Gastroesophageal sphincter (tissue), 4 donors: ENCODE results near the gene METTL16. TPM values are rescaled to one million over a fixed set of nuclear protein-coding genes. Genes with fewer than 3 reads are reported as not detected.

Source experiments
- ATAC-seq: fragments of 150-250 bp; one replicate; pipeline ENCODE4 v1.9.1; 2016; ENCODE audit warnings: mild to moderate bottlenecking, moderate library complexity
- H3K27ac ChIP-seq, 4 donors: fragments of 200-600 bp; sonication (generic) in 3 of 4; 1 replicate in 3 of 4; 2 replicates in 1 of 4; pipeline ENCODE4 v1.5.1; 2016 to 2019
- H3K27me3 ChIP-seq: fragments of 200-600 bp; sonication (generic); one replicate; pipeline ENCODE4 v1.5.1; 2019
- H3K36me3 ChIP-seq, 2 donors: fragments of 200-600 bp; sonication (generic); one replicate each; pipeline ENCODE4 v1.5.1; 2019; ENCODE audit warnings: control low read depth in 1 of 2
- H3K4me1 ChIP-seq, 3 donors: fragments of 200-600 bp; sonication (generic); 1 replicate in 2 of 3; 2 replicates in 1 of 3; pipeline ENCODE4 v1.5.1; 2016 to 2019; ENCODE audit warnings: control low read depth in 2 of 3
- H3K4me3 ChIP-seq, 2 donors: fragments of 200-600 bp; sonication (generic); one replicate each; pipeline ENCODE4 v1.5.1; 2019; ENCODE audit warnings: mild to moderate bottlenecking in 1 of 2, moderate library complexity in 1 of 2
- H3K9me3 ChIP-seq, 3 donors: fragments of 200-600 bp; sonication (generic); one replicate each; pipeline ENCODE4 v1.5.1; 2017 to 2019; ENCODE audit warnings: control low read depth in 2 of 3
- EP300 ChIP-seq: sonication (generic); formaldehyde crosslinking; IDR thresholded peaks from one replicate; pipeline ENCODE4 v1.6.1; 2017; ENCODE audit warnings: antibody characterized with exemption, mild to moderate bottlenecking
- POLR2A ChIP-seq, 2 donors: fragments of 450-650 bp; IDR thresholded peaks; one replicate each; pipeline ENCODE4 v1.6.1; 2017; ENCODE audit warnings: antibody characterized with exemption in 2 of 2, mild to moderate bottlenecking in 2 of 2, moderate library complexity in 1 of 2
- POLR2AphosphoS5 ChIP-seq: sonication (generic); formaldehyde crosslinking; IDR thresholded peaks from one replicate; pipeline ENCODE4 v1.6.1; 2017; ENCODE audit warnings: antibody characterized with exemption
- WGBS, 2 donors: methylation state at CpG; one replicate each; pipeline ENCODE4 v1.1.5; 2018; ENCODE audit warnings: low coverage in 1 of 2; 5-methylcytosine and 5-hydroxymethylcytosine counted together
- total RNA-seq, 4 donors: library from RNA; depleted of rRNA; stranded (reverse); fragments of >200 nt; gene quantifications; one replicate each; pipeline ENCODE4 v1.1.0, GENCODE V29; 2016
- TF ChIP-seq, protein P1 (sequence below), 4 experiments: fragments of 200-600 bp in 2 of 4; fragments of 450-650 bp in 2 of 4; sonication (generic) in 1 of 4; IDR thresholded peaks; one replicate each; pipeline ENCODE4 v1.5.1; 2017 to 2019; ENCODE audit warnings: antibody characterized with exemption in 4 of 4, mild to moderate bottlenecking in 2 of 4, moderate library complexity in 2 of 4

The METTL16 gene
- total RNA-seq, 4 donors from 2014 or later, result 30.7 to 68.0 (median 58.7) TPM

DNA sequence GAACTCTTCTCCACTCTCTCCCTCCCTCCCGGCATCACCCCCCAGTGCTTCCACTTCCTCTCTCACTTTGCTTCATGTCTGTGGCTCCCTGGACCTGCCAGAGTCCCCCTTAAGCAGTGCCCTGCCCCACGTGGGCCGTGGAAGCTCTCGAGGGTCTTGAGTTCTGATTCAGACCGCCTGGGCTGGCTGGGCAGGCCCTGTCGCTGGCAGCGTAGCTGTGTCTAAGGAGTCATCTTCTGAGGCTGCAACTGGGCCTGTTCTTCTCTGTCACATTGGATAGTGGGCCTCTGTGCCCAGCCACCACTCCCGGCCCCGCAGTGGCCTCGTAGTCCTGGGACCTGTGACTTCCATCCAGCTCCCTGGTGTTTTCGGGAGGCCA lies 141.5 kb downstream of the METTL16 start:
- Histone ChIP-seq H3K27ac (peak overlapping the region in 3 of 4 donors; percentile 25 to 51 (median 36)), H3K4me1 (peaks cover 0 to 43% (median 17%) of the 10 kb centered on the region in 3 donors), H3K9me3 (no peaks in the 10 kb centered on the region), H3K4me3 (no peak overlapping the region), H3K36me3 (peaks cover 0 to 81% of the 10 kb centered on the region in 2 donors), H3K27me3 (no peaks in the 10 kb centered on the region)
- 54% methylated on average over 4 of the region's 11 CpGs; no CpG with 5 or more reads in 1 of the 2 donors for WGBS, 2 donors
- ATAC-seq, result no peak
- TF ChIP-seq POLR2A (IDR thresholded peaks at IDR 0.05), result no peak
- TF ChIP-seq, protein P1, sequence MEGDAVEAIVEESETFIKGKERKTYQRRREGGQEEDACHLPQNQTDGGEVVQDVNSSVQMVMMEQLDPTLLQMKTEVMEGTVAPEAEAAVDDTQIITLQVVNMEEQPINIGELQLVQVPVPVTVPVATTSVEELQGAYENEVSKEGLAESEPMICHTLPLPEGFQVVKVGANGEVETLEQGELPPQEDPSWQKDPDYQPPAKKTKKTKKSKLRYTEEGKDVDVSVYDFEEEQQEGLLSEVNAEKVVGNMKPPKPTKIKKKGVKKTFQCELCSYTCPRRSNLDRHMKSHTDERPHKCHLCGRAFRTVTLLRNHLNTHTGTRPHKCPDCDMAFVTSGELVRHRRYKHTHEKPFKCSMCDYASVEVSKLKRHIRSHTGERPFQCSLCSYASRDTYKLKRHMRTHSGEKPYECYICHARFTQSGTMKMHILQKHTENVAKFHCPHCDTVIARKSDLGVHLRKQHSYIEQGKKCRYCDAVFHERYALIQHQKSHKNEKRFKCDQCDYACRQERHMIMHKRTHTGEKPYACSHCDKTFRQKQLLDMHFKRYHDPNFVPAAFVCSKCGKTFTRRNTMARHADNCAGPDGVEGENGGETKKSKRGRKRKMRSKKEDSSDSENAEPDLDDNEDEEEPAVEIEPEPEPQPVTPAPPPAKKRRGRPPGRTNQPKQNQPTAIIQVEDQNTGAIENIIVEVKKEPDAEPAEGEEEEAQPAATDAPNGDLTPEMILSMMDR (IDR thresholded peaks at IDR 0.05), result no peak
- no peak for TF ChIP-seq POLR2AphosphoS5
- no peak for TF ChIP-seq EP300

DNA sequence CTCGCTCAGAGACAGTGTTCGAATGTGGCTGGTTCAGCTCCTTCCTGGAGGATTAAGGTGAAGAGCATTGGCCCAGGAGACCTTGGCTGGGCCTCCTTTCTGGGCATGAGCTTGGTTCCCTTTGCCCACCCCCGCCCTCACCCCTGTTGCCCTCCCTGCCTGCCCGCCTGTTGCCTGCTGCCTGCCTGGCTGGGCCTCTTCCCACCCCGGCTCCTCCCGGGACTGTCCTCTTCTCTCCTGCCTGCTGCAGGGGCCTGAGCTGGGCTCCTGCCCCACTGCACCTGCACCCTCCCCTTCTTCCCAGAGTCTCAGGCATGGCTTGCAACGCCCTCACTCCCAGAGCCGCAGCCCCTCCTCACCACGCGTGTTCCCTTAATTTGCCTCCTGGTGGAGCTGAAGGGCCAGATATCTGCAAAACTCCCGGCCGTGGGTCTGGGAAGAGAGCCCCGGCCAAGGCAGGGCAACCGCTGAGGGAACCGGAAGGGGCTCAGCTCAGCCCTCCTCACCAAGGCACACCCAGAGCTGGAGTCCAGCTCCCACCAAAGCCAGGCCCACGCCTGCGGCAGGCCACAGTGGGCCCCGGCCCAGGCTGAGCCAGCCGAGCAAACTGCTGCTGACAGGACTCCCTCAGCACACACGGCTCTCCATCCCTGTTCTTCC lies 142.0 kb downstream of the METTL16 start:
- ATAC-seq, result no peak
- Histone ChIP-seq H3K4me1 (peaks cover 0 to 43% (median 17%) of the 10 kb centered on the region in 3 donors), H3K27me3 (no peaks in the 10 kb centered on the region), H3K36me3 (peaks cover 0 to 81% of the 10 kb centered on the region in 2 donors), H3K4me3 (no peak overlapping the region), H3K27ac (peak overlapping the region in 3 of 4 donors; percentile 25 to 51 (median 36)), H3K9me3 (no peaks in the 10 kb centered on the region)
- 48 to 80% methylated on average over 1 to 4 of the region's 20 CpGs for WGBS, 2 donors
- TF ChIP-seq EP300, result no peak
- TF ChIP-seq POLR2AphosphoS5, result no peak
- TF ChIP-seq, protein P1 (IDR thresholded peaks at IDR 0.05), result no peak
- TF ChIP-seq POLR2A (IDR thresholded peaks at IDR 0.05), result no peak

DNA sequence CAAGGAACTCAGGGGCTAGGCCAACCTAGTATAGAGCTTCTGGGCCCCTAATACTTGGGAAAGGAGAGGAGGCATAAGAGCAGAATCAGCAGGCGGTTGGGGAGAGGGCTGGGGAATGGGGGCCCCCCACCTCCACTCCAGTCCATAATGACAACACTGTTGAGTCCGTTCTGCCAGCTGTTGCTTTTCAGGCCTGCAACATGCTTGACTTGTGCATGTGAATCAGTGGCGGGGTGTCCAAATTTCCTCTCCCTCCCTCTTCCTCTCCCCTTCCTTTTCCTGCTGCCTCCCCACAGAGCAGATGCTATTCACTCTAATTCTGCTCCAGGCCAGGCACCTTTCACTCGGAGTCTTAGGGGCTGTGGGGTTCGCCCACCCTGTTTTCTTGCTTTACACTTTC lies 142.6 kb downstream of the METTL16 start:
- Histone ChIP-seq H3K27ac (peak overlapping the region in 3 of 4 donors; percentile 25 to 51 (median 31)), H3K4me1 (peaks cover 0 to 48% (median 17%) of the 10 kb centered on the region in 3 donors), H3K4me3 (no peak overlapping the region), H3K36me3 (peaks cover 0 to 81% of the 10 kb centered on the region in 2 donors), H3K27me3 (no peaks in the 10 kb centered on the region), H3K9me3 (no peaks in the 10 kb centered on the region)
- peak; percentile 54 for ATAC-seq
- WGBS, 2 donors, result 46 to 76% methylated on average over 2 to 4 of the region's 5 CpGs
- no peak for TF ChIP-seq POLR2AphosphoS5
- TF ChIP-seq EP300, result no peak
- TF ChIP-seq, protein P1 (IDR thresholded peaks at IDR 0.05), result no peak
- TF ChIP-seq POLR2A (IDR thresholded peaks at IDR 0.05), result no peak

DNA sequence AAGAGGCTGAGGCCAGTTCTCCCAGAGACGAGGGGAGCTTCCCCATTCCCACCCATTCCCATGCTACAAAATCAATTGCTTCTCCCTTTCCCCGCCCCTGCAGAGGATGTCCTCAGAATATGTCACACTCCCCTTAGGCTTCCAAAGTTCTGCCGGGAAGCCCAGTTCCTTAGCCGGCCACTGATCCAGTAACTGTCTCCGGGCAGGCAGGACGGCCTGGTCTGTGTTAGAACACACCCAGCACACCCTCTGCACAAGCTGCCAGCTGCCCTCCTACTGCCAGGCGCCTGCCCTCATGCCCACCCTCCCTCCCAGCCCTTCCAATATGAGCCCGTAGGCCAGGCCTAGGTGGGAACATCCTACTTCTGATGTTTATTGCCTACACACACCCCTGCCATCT lies 143.3 kb downstream of the METTL16 start:
- no peak for ATAC-seq
- Histone ChIP-seq H3K36me3 (peaks cover 0 to 81% of the 10 kb centered on the region in 2 donors), H3K27ac (peak overlapping the region in 3 of 4 donors; percentile 25 to 51 (median 31)), H3K9me3 (no peaks in the 10 kb centered on the region), H3K4me3 (no peak overlapping the region), H3K27me3 (no peaks in the 10 kb centered on the region), H3K4me1 (peaks cover 0 to 55% (median 21%) of the 10 kb centered on the region in 3 donors)
- no peak for TF ChIP-seq POLR2A (IDR thresholded peaks at IDR 0.05)
- TF ChIP-seq, protein P1 (IDR thresholded peaks at IDR 0.05), result no peak
- no peak for TF ChIP-seq EP300
- TF ChIP-seq POLR2AphosphoS5, result no peak
- 42% methylated on average over 4 of the region's 8 CpGs; no CpG with 5 or more reads in 1 of the 2 donors for WGBS, 2 donors
